Activated naive CD4-positive, alpha-beta T cell treated with anti-CD3 and anti-CD28 coated beads, Interleukin-2, amount 50 U/mL, for 16 hours (primary cell): ENCODE measurements around the gene IL27RA.

Experiments used
- DNase-seq: peaks from one replicate; pipeline ENCODE4 v3.0.0-alpha.2; 2020

Gene IL27RA

DNA sequence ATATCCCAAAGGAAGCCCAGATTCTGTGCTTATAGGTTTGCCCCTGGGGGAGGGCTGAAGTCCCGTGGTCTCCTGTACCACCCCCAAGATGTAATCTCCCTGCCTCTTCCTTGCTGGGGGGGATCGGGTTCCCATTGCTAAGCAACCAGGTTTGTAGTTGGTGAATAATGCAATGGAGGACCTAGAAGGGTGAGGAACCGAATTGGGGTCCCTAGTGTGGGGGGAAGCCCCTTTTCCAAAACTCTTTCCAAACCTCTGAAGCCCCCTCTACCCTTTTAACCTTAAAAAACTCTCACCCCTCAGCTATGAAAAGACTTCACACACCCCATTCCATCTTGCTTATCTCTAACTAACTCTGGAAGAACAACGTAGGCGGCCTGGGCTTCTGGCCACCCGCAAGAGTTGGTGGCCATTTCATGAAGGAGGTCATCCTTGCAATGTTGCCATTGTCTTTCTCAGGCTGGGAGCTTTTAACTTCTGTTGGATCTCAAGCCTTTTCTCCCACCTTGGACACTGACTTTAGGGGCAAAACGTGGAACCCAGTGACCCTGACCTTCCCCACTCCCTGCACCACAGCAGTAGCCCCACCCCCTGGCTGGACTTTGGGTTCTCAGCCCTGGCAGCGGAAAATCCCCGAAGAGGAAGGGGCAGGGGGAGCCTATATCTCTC lies 29.7 kb downstream of the IL27RA start:
- no peak for DNase-seq

DNA sequence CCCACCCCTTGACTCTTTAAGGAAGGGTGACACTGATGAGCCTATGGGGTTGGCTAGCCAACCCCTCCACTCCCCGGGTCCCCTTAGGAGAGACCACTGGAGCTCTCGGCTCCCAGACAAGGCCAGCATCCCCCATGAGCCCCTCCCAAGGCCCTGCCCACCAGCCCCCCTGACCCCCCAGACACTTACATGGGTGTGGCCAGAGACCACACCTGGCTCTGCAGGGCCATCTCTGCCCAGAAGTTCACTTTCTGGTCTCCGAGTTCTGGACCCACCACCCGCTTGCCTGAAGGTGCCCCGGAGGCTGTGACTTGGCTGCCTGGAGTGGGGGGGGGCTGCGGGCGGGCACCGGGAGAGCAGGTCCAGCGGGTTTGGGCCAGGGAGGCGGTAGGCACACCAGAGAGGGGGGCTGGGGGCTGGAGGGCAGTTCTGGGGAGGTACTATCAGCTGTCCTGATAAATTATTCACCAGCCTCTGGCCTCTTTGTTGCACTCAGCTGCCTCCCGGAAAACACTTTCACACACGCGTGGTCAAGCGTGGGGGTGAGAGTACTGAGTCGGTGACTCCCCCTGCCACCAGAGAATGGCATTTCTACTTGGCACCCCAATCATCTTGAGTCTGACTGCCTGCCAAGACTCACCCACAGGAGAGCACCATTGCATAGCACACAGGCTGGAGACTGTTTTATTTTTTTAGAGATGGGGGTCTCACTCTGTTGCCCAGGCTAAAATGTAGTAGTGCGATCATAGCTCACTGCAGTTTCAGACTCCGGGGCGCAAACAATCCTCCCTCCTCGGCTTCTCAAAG lies 30.4 kb downstream of the IL27RA start, which contains the start of gene PALM3:
TSS of gene PALM3 (minus strand) at position 326 of the 807 bp plus-strand sequence. CDS start at position 230, 96 bp downstream.
- no peak for DNase-seq

DNA sequence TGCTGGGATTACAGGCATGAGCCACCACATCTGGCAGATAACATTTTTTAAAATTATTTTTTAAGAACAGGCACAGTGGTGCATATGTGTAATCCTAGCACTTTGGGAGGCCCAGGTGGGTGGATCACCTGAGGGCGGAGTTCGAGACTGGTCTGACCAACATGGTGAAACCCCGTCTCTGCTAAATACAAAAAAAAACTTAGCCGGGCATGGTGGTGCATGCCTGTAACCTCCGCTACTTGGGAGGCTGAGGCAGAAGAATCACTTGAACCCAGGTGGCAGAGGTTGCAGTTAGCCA lies 30.9 kb downstream of the IL27RA start:
- no peak for DNase-seq

DNA sequence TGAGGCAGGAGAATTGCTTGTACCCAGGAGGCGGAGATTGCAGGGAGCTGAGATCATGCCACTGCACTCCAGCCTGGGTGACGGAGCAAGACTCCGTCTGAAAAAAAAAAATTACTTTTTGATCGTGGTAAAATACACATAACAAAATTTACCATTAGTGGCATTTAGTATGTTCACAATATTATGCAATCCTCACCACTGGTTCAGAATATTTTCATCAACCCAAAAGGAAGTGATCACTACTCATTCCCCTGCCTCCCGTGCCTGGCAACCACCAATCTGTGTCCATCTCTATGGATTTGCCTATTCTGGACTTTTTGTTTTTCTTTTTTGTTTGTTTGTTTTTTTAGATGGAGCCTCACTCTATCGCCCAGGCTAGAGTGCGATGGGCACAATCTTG lies 31.5 kb downstream of the IL27RA start:
- no peak for DNase-seq

DNA sequence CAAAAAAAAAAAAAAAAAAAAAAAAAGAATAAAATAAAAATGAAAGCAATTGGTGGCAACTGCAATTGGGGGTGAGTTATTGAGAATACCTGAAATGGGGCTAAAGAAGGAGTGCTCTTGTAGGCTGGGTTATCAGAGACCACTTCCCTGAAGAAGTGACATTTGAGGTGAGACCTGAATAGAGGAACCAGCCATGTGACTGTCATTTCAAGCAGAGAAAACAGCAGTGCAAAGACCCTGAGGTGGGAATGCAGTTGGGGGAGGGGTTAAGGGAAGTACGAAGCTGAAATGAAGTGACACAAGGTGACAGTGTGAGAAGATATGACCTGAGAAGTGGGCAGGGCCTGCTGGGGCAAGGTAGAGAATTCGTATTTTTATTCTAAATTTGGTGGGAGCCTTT lies 34.6 kb downstream of the IL27RA start:
- no peak for DNase-seq

DNA sequence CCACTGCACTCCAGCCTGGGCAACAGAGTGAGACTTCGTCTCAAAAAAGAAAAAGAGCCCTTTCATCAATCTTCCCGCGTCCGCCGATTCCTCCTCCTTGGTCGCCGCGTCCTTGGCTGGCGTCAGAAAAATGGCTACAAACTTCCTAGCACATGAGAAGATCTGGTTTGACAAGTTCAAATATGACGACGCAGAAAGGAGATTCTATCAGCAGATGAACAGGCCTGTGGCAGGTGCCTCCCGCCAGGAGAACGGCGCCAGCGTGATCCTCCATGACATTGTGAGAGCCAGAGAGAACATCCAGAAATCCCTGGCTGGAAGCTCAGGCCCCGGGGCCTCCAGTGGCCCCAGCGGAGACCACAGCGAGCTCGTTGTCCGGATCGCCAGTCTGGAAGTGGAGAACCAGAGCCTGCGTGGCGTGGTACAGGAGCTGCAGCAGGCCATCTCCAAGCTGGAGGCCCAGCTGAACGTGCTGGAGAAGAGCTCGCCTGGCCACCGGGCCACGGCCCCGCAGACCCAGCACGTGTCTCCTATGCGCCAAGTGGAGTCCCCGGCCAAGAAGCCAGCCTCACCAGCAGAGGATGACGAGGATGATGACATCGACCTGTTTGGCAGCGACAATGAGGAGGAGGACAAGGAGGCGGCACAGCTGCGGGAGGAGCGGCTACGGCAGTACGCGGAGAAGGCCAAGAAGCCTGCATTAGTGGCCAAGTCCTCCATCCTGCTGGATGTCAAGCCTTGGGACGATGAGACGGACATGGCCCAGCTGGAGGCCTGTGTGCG lies 38.9 kb downstream of the IL27RA start:
- no peak for DNase-seq

DNA sequence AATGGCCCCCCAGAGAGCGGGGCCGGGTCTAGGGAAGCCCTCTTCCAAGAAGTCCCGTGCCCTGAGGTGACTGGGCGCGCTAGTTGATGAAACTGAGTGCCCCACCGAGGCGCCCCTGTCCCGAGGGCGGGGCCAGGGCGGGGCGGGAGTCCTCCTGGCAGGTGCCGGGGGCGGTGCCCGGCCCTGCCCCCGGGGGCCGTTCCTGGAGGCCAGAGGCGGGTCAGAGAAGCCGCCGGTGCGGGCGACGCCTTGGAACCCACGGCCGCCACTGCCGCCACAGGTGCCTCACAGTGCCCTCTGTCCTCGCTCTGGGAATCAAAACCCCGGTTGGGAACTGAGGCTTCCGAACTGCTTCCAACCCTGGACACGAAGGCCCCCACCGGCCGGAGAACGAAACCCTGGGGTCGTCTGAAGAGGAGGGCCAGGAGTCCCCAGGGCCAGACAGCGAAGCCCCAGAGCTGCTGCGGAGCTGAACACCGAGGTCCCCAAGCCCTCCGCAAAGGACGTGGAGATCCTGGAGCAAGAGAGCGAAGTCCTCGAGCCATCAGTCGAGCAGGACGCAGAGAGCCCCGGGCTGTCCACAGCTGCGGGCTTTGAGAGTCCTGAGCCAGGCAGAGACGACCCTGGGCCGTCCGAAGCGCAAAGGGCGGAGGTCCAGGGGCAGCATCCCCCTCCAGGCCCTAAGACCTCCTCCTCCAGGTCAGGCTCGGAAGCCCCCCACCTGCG lies 41.1 kb downstream of the IL27RA start, which contains the start of gene MISP3:
TSS of gene MISP3 (plus strand) at position 252 of the 726 bp plus-strand sequence. CDS start 524 bp downstream, outside the sequence.
- no peak for DNase-seq

DNA sequence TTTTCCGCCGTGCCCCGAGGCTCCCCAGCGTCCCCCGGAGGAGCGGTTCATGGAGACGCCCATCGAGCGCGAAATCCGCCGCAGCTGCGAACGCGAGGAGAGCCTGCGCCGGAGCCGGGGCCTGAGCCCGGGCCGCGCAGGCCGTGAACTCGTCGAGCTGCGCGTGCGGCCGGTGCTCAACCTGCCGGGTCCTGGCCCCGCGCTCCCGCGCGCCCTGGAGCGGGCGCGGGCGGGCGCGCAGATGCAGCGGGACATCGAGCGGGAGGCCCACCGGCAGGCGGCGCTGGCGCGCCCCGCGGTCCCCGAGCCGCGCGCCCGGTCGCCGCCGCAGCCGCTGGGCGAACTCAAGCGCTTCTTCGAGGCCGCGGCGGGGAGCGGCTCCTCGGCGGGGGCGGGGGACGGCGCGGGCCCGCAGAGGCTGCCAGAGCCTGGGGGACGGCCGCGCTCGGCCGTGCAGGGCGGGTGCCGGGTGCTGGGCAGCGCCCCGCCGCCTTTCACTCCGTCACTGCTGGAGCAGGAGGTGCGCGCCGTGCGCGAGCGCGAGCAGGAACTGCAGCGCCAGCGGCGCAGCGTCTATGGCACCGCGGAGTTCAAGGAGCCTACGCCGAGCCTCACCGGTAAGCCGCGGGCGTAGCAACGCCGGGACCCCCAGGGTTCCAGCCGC lies 41.8 kb downstream of the IL27RA start:
- peak; percentile 81 for DNase-seq

DNA sequence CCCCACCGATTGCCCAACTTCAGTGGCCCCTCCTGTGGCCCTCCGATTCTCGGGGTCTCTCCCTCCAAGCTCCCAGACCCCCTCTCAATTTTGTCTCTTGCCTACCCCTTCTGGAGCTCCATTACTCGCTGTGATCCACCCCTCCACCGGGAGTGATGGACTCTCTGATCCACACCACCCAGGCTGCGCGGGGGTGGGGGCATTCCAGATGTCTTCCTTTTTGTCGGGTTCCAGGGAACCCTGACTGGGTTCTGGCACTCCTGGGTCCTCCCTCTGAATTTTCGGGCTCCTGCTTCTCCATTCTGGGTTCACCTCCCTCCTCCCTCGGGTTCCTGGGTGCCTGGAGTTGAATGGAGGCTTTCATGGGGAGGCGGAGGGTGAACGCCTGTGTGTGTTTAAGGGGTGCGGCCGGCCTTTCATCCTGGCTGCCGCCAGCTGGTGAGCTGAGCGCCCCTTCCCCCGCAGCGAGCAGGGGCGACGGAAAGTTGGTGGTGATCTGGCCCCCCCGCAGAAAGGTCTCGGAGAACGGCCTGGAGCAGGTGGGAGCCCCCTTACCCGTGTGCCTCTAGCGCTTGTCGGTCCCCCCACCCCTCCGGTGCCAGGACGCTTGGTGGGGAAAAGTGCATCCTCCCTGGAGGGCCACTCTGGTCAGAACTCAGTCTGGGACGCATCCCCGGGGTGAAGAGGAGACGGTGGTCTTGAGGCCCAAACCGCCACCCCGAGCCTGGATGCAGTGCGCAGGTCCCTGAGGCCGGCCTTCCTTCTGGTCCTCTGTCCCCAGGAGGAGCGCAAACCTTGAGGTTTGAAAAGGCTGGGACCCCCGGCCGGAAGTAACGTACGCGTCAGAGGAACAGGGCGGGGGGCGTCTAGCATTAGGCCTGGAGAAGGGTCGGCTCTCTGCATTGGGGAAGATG lies 42.6 kb downstream of the IL27RA start:
- DNase-seq: no peak

DNA sequence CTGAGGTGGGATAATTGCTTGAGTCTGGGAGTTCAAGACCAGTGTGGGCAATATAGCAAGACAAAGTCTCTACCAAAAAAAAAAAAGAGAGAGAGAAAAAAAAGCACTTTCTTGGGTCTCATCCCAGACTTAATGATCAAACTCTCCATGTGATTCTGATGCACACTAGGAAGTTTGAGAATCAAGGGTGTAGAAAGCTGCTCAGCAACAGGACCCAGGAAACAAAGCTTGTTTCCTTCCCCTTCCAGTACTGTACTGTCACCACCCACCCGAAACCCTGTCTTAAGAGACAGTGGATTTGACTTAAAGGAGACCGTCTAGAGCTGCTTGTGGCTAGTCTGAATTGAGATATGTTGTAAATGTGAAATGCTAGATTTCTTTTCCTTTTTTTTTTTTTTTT lies 46.8 kb downstream of the IL27RA start:
- no peak for DNase-seq

DNA sequence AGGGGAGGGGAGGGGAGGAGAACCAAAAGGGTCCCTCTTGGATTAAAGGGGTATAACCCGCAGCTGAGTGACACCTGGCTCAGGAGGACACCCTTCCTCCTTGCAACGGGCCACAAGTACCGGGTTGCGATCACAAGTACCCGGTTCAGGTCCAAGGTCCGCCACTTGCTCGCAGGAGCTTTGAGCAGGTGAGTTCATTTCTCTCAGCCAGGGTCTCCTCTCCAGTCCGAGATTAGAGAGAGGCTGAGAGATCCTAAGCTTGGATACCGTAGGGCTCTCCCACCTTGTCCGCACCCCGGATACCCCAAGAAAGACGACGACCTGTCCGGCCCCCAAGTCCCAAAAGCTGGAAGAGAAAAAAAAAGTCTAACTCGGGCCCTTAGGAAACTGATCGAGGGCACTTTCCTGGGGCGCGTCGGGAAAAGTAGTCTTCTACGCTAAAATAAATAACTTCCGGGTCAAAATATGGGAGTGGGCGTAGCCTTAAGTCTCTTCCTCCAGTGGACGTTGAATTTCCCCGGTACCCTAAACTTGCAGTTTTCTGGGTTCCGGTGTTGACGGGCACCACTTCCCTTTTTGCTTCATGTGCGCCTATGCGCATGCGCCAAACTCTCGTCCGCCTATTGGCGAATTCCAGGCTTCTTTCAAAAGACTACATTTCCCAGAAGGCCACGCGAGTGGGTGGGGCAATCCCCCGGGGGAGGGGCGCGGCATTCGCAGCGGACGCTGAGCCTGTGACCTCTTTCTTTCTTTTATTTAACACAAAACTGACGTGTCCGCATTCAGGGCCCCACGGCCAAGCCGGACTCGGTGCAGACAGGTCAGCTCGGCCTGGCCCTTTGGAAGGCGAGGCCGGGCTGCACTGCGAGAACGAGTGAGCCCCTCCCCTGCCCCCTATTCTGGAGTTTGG lies 49.6 kb downstream of the IL27RA start:
- DNase-seq: peak; percentile 98

DNA sequence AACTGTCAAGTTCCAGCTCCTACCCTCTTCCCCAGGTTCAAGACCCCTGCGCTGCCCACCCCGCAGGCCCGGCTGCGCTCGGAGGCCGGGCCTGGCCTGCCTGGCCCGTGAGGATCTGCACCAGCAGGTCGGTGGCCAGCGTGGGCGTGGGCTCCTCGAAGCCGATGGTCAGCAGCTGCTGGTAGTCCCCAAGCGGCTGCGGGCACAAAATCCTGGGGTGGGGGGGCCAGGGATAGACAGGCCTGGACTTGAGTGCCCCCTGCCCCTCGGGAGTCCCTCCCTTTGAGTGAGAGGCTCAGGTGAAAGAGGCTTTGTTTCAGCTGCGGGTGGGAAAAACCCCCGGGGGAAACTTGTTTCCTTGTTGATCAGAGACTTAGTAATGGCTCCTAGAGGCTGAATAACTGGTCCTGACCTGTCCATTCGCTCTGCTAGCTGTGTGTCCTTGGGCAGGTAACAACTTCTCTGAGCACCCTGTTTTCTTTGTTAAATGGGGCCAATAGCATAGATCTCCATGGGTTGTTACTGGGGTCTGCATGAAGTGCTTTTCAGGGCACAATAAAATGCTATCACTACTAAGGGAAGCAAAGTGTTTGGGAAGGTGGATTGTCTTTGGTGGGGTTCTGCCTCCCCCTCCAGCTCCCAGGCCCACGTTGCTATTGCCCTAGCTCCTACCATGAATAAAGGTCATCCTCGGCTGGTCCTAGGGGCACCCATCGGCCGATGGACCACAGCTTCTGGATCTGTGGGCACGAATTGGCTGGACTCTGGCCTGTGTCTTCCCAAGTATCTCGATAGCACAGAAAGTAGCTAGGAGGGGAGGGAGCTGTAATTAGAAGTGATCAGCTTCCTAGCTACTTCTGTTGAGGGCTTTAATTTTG lies 50.5 kb downstream of the IL27RA start:
- DNase-seq: peak; percentile 31

DNA sequence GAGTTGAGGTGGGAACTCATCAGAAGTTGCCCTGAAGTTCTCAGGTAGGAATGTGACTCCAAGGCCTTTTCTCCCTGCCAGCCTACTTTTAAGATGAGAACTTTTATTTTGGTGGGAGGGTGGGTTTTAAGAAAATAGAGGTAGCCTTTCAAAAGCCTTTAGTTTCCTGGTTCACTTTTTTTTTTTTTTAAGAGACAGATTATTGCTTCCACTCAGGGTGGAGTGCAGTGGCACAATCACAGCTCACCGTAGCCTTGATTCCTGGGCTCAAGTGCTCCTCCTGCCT lies 51.1 kb downstream of the IL27RA start:
- DNase-seq: no peak

DNA sequence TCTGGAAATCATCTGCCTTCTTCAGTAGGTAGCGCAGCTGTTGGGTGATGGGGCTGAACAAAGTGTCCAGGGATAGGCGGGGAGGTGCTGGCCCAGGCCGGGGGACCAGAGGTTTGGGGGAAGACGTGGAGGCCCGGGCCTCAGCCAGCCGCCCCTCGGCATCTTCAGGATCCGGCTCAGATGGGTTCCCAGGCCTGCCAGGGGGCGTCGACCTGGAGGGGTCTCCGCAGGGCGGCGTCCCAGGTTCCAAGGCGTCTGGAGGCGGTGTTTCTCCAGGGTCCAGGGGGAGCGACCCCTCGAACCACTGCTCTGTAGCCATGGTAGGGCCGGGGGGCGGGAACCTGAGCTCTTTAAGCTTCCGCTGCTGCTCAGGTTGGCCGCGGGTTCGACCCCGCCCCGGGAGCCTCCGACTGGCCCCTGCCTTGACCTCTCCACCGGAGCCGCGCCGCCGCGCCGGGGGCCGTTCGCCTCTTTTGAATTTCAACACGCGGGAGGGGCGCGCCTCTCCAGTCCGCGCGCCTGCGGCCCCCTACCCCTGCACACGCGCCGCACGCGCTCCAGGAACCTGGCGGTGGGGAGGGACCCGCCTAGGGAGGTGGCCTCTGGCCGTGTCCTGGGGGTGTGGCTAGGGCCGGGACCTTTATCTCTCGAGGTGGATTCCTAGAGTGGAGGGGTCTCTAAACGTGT lies 53.9 kb downstream of the IL27RA start, which contains the start of gene C19orf67:
TSS of gene C19orf67 (minus strand) at position 475 of the 687 bp plus-strand sequence. CDS start at position 319, 156 bp downstream.
- no peak for DNase-seq

DNA sequence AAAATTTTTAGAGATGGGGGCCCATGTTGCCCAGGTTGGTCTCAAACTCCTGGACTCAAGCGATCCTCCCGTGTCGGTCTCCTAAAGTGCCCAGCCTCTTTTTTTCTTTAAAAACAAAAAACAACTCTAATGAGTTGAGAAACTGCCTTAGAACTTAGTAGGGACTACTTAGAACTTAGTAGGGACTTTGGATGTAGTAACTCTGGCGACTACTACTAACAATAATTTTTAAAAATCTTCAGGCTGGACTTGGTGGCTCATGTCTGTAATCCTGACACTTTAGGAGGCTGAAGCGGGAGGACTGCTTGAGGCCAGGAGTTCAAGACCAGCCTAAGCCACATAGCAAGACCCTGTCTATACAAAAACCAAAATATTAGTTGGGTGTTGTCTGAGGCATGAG lies 54.5 kb downstream of the IL27RA start:
- DNase-seq: no peak

DNA sequence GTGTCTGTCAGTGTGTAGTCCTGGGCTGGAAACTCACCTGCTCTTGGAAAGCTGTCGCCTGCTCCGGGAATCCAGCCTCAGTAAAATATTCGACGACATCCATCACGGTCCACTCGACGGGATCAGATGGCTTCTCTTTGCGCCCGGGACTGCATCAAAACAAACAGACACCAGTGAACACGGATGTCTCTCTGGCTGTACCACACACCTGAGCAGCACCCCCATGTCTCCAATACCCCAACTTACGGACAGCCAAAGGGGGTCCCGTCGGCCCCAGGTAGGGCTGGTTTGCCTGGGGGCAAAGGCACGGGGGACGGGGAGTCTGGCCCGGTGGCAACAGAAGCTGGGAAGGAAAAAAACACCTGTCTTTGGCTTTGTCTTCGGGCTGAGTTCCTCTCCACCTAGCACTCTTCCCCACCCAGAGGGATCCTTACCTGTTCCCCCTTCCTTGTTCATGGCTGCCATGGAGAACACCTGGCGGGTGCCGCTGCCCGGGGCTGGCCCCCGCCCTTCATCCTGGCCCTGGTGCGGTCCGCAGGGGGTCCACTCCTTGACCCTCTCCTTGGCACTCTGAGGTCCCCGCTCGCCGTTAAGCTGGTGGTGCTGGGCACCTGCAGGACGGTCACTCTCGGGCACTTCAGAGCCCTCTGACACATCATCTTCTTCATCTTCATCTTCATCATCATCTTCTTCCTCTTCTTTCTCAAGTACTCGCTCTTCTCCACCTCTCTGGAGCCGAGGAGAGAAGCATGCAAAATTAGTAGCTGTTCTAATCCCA lies 57.3 kb downstream of the IL27RA start:
- DNase-seq: no peak

DNA sequence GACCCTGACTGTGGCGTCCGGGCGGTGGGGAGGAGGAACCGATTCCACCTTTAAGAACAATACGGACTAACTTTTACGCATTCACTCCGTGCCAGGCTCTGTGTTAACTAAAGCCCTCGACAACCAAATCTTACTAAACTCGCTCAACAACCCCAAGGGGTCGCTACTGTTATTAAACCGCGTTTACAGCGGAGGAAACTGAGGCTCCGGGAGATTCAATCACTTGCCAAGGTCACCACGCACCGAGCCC lies 57.8 kb downstream of the IL27RA start:
- DNase-seq: peak; percentile 19
